ENCODE measurements around the gene PAXIP1.
"Not testable (repeated sequence)": the region's sequence is repeated elsewhere in the genome, so short reads cannot be mapped to it uniquely, and the experiment has no call there.

PAXIP1 gene

GRCh38 chr7:154946166-154946565, 56.8 kb downstream of the PAXIP1 start:
- Histone ChIP-seq H3K4me2 (no peak overlapping the region), H3K79me2 (ENCODE audit: insufficient read depth, low read depth) (no peaks in the 10 kb centered on the region), H4K20me1 (ENCODE audit: insufficient read depth) (no peaks in the 10 kb centered on the region), H3K4me1 (ENCODE audit: low read depth, poor library complexity, severe bottlenecking) (no peaks in the 10 kb centered on the region), H3K27me3 (ENCODE audit: insufficient read depth, low read depth) (no peaks in the 10 kb centered on the region), H3K27ac (no peak overlapping the region), H3K4me3 (IDR thresholded peaks at IDR 0.05; ENCODE audit: insufficient read depth, low read depth, low read length) (no peak overlapping the region), H2AFZ (ENCODE audit: low read depth) (no peak overlapping the region), H3K36me3 (ENCODE audit: insufficient read depth) (no peaks in the 10 kb centered on the region; the same call in 1 of the 2 replicates), H3K9ac (no peak overlapping the region)
- TF ChIP-seq CTCF (conservative IDR thresholded peaks at IDR 0.05; ENCODE audit: low read depth, low read length) = no peak

- H3K27ac ChIP-seq = no peak overlapping the region
- no peak overlapping the region for H3K4me3 ChIP-seq (IDR thresholded peaks at IDR 0.05; ENCODE audit: insufficient read depth, low read depth, low read length)
- H3K9ac ChIP-seq = no peak overlapping the region
- no peak overlapping the region for H3K4me2 ChIP-seq
- H3K36me3 ChIP-seq (ENCODE audit: insufficient read depth) = no peaks in the 10 kb centered on the region; the same call in 1 of the 2 replicates
- H3K4me1 ChIP-seq (ENCODE audit: low read depth, poor library complexity, severe bottlenecking) = no peaks in the 10 kb centered on the region
- no peaks in the 10 kb centered on the region for H4K20me1 ChIP-seq (ENCODE audit: insufficient read depth)
- no peaks in the 10 kb centered on the region for H3K27me3 ChIP-seq (ENCODE audit: insufficient read depth, low read depth)
- TF ChIP-seq CTCF (conservative IDR thresholded peaks at IDR 0.05; ENCODE audit: low read depth, low read length) = no peak
- H3K79me2 ChIP-seq (ENCODE audit: insufficient read depth, low read depth) = no peaks in the 10 kb centered on the region
- H2AFZ ChIP-seq (ENCODE audit: low read depth) = no peak overlapping the region
Measured at GRCh38 chr7:154943906-154944305, 59.0 kb downstream of the PAXIP1 start.

GRCh38 chr7:154942691-154943090, 60.2 kb downstream of the PAXIP1 start:
- Histone ChIP-seq H3K4me2 (no peak overlapping the region), H3K9ac (no peak overlapping the region), H3K27me3 (ENCODE audit: insufficient read depth, low read depth) (no peaks in the 10 kb centered on the region), H4K20me1 (ENCODE audit: insufficient read depth) (no peaks in the 10 kb centered on the region), H3K36me3 (ENCODE audit: insufficient read depth) (no peaks in the 10 kb centered on the region; the same call in 1 of the 2 replicates), H3K4me3 (IDR thresholded peaks at IDR 0.05; ENCODE audit: insufficient read depth, low read depth, low read length) (no peak overlapping the region), H2AFZ (ENCODE audit: low read depth) (no peak overlapping the region), H3K4me1 (ENCODE audit: low read depth, poor library complexity, severe bottlenecking) (no peaks in the 10 kb centered on the region), H3K27ac (no peak overlapping the region), H3K79me2 (ENCODE audit: insufficient read depth, low read depth) (no peaks in the 10 kb centered on the region)
- TF ChIP-seq CTCF (conservative IDR thresholded peaks at IDR 0.05; ENCODE audit: low read depth, low read length) = no peak

GRCh38 chr7:154937837-154938236, 65.1 kb downstream of the PAXIP1 start:
- H3K9ac ChIP-seq = no peak overlapping the region
- no peak overlapping the region for H3K4me3 ChIP-seq (IDR thresholded peaks at IDR 0.05; ENCODE audit: insufficient read depth, low read depth, low read length)
- no peak overlapping the region for H3K27ac ChIP-seq
- no peaks in the 10 kb centered on the region for H4K20me1 ChIP-seq (ENCODE audit: insufficient read depth)
- no peaks in the 10 kb centered on the region for H3K4me1 ChIP-seq (ENCODE audit: low read depth, poor library complexity, severe bottlenecking)
- no peaks in the 10 kb centered on the region for H3K27me3 ChIP-seq (ENCODE audit: insufficient read depth, low read depth)
- no peak overlapping the region for H2AFZ ChIP-seq (ENCODE audit: low read depth)
- H3K4me2 ChIP-seq = no peak overlapping the region
- no peak for TF ChIP-seq CTCF (conservative IDR thresholded peaks at IDR 0.05; ENCODE audit: low read depth, low read length)
- H3K79me2 ChIP-seq (ENCODE audit: insufficient read depth, low read depth) = no peaks in the 10 kb centered on the region
- no peaks in the 10 kb centered on the region for H3K36me3 ChIP-seq (ENCODE audit: insufficient read depth)

GRCh38 chr7:154934353-154934952, 68.5 kb downstream of the PAXIP1 start:
- H3K27me3 ChIP-seq (ENCODE audit: insufficient read depth, low read depth); H3K4me2 ChIP-seq; H3K27ac ChIP-seq; H3K4me3 ChIP-seq (IDR thresholded peaks at IDR 0.05; ENCODE audit: insufficient read depth, low read depth, low read length); H3K9ac ChIP-seq; H3K4me1 ChIP-seq (ENCODE audit: low read depth, poor library complexity, severe bottlenecking); H4K20me1 ChIP-seq (ENCODE audit: insufficient read depth); H3K79me2 ChIP-seq (ENCODE audit: insufficient read depth, low read depth); H3K36me3 ChIP-seq (ENCODE audit: insufficient read depth); H2AFZ ChIP-seq (ENCODE audit: low read depth): not testable (repeated sequence)

Measured in KMS-11 (cell line).